Uterus (tissue), 2 donors: ENCODE measurements around the gene AGXT.

Source experiments
- CTCF ChIP-seq, 4 experiments: fragments of 200-600 bp in 2 of 4; fragments of 450-650 bp in 2 of 4; sonication (generic) in 2 of 4; IDR thresholded peaks; one replicate each; pipeline ENCODE4 v1.5.1; 2016 to 2019; ENCODE audit warnings: antibody characterized with exemption in 4 of 4, mild to moderate bottlenecking in 2 of 4, moderate library complexity in 1 of 4
- POLR2A ChIP-seq, 2 donors: fragments of 450-650 bp; IDR thresholded peaks; one replicate each; pipeline ENCODE4 v1.6.1; 2016; ENCODE audit warnings: antibody characterized with exemption in 2 of 2, mild to moderate bottlenecking in 1 of 2, moderate library complexity in 1 of 2

GRCh38 chr2:240874715-240875227 is 6.1 kb downstream of the AGXT start:
- TF ChIP-seq CTCF (IDR thresholded peaks at IDR 0.05): no peak
- TF ChIP-seq POLR2A (IDR thresholded peaks at IDR 0.05): no peak
